Measurements from ENCODE around the gene CDH4. TPM values are rescaled to one million over a fixed set of nuclear protein-coding genes. Genes with fewer than 3 reads are reported as not detected.

CDH4 gene
- polyA plus RNA-seq, 1 experiment, result 1.5 TPM

- no peaks in the 10 kb centered on the region for H3K36me3 ChIP-seq (ENCODE audit: control insufficient read depth, insufficient read depth, low read length)
- ChIA-PET POLR2A (no interaction called here), CTCF (no interaction called here)
- TF ChIP-seq CTCF (IDR thresholded peaks at IDR 0.05; ENCODE audit: insufficient read depth, low read depth, low read length), result no peak
- no peak for DNase-seq (ENCODE audit: low read depth)
- H3K27me3 ChIP-seq (ENCODE audit: control insufficient read depth, insufficient read depth, low read length), result no peaks in the 10 kb centered on the region
- no peak overlapping the region for H3K4me3 ChIP-seq (ENCODE audit: low read depth, low read length)
Measured at GRCh38 chr20:61699495-61700374, 447.7 kb downstream of the CDH4 start.

DNA sequence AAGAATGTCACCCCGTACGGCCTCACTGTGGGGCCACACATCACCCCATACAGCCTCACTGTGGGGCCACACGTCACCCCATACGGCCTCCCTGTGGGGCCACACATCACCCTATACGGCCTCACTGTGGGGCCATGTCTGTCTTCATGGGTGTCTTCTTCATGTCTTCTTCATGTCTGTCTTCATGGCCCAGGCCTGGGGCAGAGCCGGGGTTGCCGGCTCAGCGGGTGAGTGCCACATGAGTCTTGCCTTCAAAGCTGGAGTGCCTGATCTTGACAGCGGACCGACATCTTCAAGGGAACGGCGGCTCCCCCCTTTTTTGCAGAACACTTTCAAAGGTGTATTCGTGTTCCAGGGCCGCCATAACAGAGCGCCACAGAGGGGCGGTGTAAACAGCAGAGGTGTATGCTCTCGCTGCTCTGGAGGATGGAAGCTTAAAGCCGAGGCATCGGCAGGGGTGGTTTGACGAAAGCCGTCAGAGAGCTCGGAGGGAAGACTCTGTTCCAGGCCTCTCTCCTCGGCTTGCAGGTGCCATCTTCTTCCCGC is 448.6 kb downstream of the CDH4 start:
- no peak for DNase-seq (ENCODE audit: low read depth)
- TF ChIP-seq CTCF (IDR thresholded peaks at IDR 0.05; ENCODE audit: insufficient read depth, low read depth, low read length), result no peak
- Histone ChIP-seq H3K27me3 (ENCODE audit: control insufficient read depth, insufficient read depth, low read length) (no peaks in the 10 kb centered on the region), H3K36me3 (ENCODE audit: control insufficient read depth, insufficient read depth, low read length) (no peaks in the 10 kb centered on the region), H3K4me3 (ENCODE audit: low read depth, low read length) (no peak overlapping the region)
- CTCF ChIA-PET, result interaction anchor here (0.7 kb wide), 1 partner anchor 9 kb away, joined by 3 read pairs; no protein-coding TSS in a partner anchor
- POLR2A ChIA-PET, result no interaction called here

DNA sequence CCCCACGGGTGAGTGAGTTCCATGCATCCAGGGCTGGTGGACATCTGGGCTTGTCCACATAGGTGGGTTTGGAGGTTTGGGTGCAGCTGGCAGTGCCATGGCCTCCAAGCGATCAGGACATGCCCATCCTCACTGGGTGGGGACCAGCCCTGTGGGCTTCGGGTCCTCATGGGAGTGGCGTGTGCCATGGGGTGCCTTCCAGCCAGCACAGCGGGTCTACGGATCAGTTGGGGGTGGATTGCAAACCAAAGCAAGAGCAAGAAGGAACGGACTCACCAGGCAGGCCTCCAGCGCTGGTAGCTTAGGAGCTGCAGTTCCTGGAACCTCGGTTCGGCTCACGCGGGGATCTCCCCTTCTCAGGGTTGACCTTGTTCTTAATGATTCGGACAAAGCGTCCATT is 449.3 kb downstream of the CDH4 start:
- TF ChIP-seq CTCF (IDR thresholded peaks at IDR 0.05; ENCODE audit: insufficient read depth, low read depth, low read length), result no peak
- H3K4me3 ChIP-seq (ENCODE audit: low read depth, low read length), result no peak overlapping the region
- H3K36me3 ChIP-seq (ENCODE audit: control insufficient read depth, insufficient read depth, low read length), result no peaks in the 10 kb centered on the region
- no peaks in the 10 kb centered on the region for H3K27me3 ChIP-seq (ENCODE audit: control insufficient read depth, insufficient read depth, low read length)
- DNase-seq (ENCODE audit: low read depth), result no peak
- ChIA-PET POLR2A (no interaction called here), CTCF (interaction anchor here (0.7 kb wide), 1 partner anchor 10 kb away, joined by 3 read pairs; no protein-coding TSS in a partner anchor)

DNA sequence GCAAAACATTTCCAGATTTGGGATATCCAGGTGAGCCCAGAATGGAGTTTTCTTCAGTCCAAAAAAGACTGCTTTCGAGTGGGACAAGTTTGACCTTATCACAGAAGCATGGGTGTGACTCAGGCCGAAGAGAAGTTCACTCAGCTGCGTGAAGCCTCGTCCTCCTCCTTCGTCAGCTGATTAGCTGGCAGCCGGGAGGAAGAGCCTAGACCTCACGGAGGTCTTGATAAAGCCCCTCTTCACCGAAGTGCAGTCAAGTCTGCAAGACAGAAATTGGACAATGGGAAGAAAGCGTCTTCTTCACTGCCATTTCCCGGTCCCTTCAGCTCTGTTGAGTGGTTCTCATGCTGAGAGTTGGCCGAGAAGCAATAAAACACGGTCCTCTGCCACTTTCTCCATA is 449.7 kb downstream of the CDH4 start:
- DNase-seq (ENCODE audit: low read depth), result no peak
- CTCF ChIA-PET, result no interaction called here
- no peak overlapping the region for H3K4me3 ChIP-seq (ENCODE audit: low read depth, low read length)
- TF ChIP-seq CTCF (IDR thresholded peaks at IDR 0.05; ENCODE audit: insufficient read depth, low read depth, low read length), result no peak
- H3K27me3 ChIP-seq (ENCODE audit: control insufficient read depth, insufficient read depth, low read length), result no peaks in the 10 kb centered on the region
- POLR2A ChIA-PET, result no interaction called here
- no peaks in the 10 kb centered on the region for H3K36me3 ChIP-seq (ENCODE audit: control insufficient read depth, insufficient read depth, low read length)

DNA sequence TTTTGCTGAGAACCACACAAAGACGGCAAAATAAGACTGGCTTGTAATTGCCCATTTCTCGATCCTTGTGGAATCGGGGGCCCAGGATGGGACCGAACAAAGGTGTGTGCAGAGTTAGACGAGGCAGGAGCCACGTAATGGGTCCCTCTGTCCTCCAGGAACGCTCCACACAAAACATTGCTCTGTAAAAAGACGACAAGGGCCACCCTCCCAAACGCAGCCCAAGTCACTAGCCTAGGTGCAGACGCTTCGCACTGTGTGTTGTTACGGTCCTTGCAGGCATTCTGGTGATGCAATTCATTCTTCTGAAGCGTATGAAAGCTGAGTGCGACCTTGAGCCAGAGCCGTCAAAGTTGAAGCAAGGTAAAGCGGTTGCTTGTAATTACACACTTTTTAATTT is 450.2 kb downstream of the CDH4 start:
- ChIA-PET CTCF (interaction anchor here (1.2 kb wide), 1 partner anchor 8 kb away, joined by 3 read pairs; no protein-coding TSS in a partner anchor), POLR2A (no interaction called here)
- H3K27me3 ChIP-seq (ENCODE audit: control insufficient read depth, insufficient read depth, low read length), result no peaks in the 10 kb centered on the region
- no peak overlapping the region for H3K4me3 ChIP-seq (ENCODE audit: low read depth, low read length)
- no peaks in the 10 kb centered on the region for H3K36me3 ChIP-seq (ENCODE audit: control insufficient read depth, insufficient read depth, low read length)
- no peak for TF ChIP-seq CTCF (IDR thresholded peaks at IDR 0.05; ENCODE audit: insufficient read depth, low read depth, low read length)
- no peak for DNase-seq (ENCODE audit: low read depth)

All from BJ (cell line).